PC-3 (cell line): ENCODE measurements around the gene RERE. TPM values are rescaled to one million over a fixed set of nuclear protein-coding genes. Genes with fewer than 3 reads are reported as not detected.

Source experiments
- ATAC-seq: fragments of 200-7000 bp; cut with Tn5 transposase; 2 replicates; pipeline ENCODE4 v1.9.1; 2020; ENCODE audit warnings: mild to moderate bottlenecking, moderate library complexity
- BruUV-seq: library from RNA; stranded (reverse); fragments of 400-500 nt; replicated peaks from 2 replicates; lab custom pipeline; 2021; lab: Mats Ljungman, UMichigan
- CTCF ChIA-PET: fragments of 300-600 bp; sonication (Branson Sonifier 250); formaldehyde crosslinking; loops from one replicate; lab custom pipeline; 2022; ENCODE audit warnings: antibody characterized with exemption; lab: Charles Lee
- POLR2A ChIA-PET: fragments of 300-600 bp; sonication (Branson Sonifier 250); formaldehyde crosslinking; loops from one replicate; lab custom pipeline; 2022; ENCODE audit warnings: antibody characterized with exemption; ENCODE audit not compliant: unreplicated experiment; lab: Charles Lee
- DNase-seq: peaks from one replicate; pipeline ENCODE4 v3.0.0-alpha.2; 2015
- H2AFZ ChIP-seq: fragments of 300-600 bp; sonication (generic); 2 replicates; pipeline ENCODE4 v1.6.0; 2016; ENCODE audit warnings: antibody characterized with exemption, low read length
- H3F3A ChIP-seq: fragments of 300-600 bp; sonication (generic); one replicate; pipeline ENCODE4 v1.6.0; 2017; ENCODE audit warnings: antibody characterized with exemption, low read length, control low read depth, mild to moderate bottlenecking; ENCODE audit not compliant: unreplicated experiment
- H3K27ac ChIP-seq: fragments of 300-600 bp; sonication (generic); 2 replicates; pipeline ENCODE4 v1.5.1; 2016; ENCODE audit warnings: mild to moderate bottlenecking, low read length
- H3K27me3 ChIP-seq: fragments of 300-600 bp; sonication (generic); 2 replicates; pipeline ENCODE4 v1.6.1; 2016; ENCODE audit warnings: low read length, mixed read lengths
- H3K36me3 ChIP-seq: fragments of 300-600 bp; sonication (generic); 2 replicates; pipeline ENCODE4 v1.6.1; 2016; ENCODE audit warnings: low read depth, mixed run types, low read length, mixed read lengths
- H3K4me1 ChIP-seq: fragments of 300-600 bp; sonication (generic); 2 replicates; pipeline ENCODE4 v1.5.1; 2016; ENCODE audit warnings: low read length; ENCODE audit not compliant: insufficient read depth
- H3K4me2 ChIP-seq: fragments of 300-600 bp; sonication (generic); 2 replicates; pipeline ENCODE4 v1.6.0; 2016; ENCODE audit warnings: low read length
- H3K4me3 ChIP-seq: fragments of 300-600 bp; sonication (generic); 2 replicates; pipeline ENCODE4 v1.5.1; 2016; ENCODE audit warnings: mild to moderate bottlenecking, low read length, mixed read lengths
- H3K79me2 ChIP-seq: fragments of 300-600 bp; sonication (generic); 2 replicates; pipeline ENCODE4 v1.6.1; 2017; ENCODE audit warnings: low read length, mixed read lengths
- H3K9ac ChIP-seq: fragments of 300-600 bp; sonication (generic); 2 replicates; pipeline ENCODE4 v1.6.0; 2016; ENCODE audit warnings: mild to moderate bottlenecking, low read length
- H3K9me2 ChIP-seq: fragments of 300-600 bp; sonication (generic); replicated peaks from 2 replicates; pipeline ENCODE4 v1.6.1; 2016; ENCODE audit warnings: mixed run types, low read length, mixed read lengths
- H3K9me3 ChIP-seq: fragments of 300-600 bp; sonication (generic); 2 replicates; pipeline ENCODE4 v1.6.1; 2016; ENCODE audit warnings: low read length, mixed read lengths
- H4K20me1 ChIP-seq: fragments of 300-600 bp; sonication (generic); 2 replicates; pipeline ENCODE4 v1.6.1; 2016; ENCODE audit warnings: low read length, mixed read lengths
- CTCF ChIP-seq: fragments of 300-600 bp; sonication (generic); conservative IDR thresholded peaks from 2 replicates; pipeline ENCODE4 v1.5.1; 2017; ENCODE audit warnings: antibody characterized with exemption, low read depth, mild to moderate bottlenecking, low read length
- EZH2 ChIP-seq: fragments of 300-600 bp; sonication (generic); IDR thresholded peaks from one replicate; pipeline ENCODE4 v1.6.1; 2017; ENCODE audit warnings: antibody characterized with exemption, mild to moderate bottlenecking, low read length; ENCODE audit not compliant: unreplicated experiment
- EZH2phosphoT487 ChIP-seq: fragments of 300-600 bp; sonication (generic); IDR thresholded peaks from 2 replicates; pipeline ENCODE4 v1.6.1; 2018; ENCODE audit warnings: mild to moderate bottlenecking, antibody characterized with exemption, low read length, borderline replicate concordance
- intact Hi-C: fragments of 100-400 bp; cut with micrococcal nuclease; formaldehyde crosslinking; loops from 2 replicates; pipeline ENCODE4 v1.9.0; 2023
- total RNA-seq: library from RNA; depleted of rRNA; stranded (reverse); fragments of >200 nt; gene quantifications from 2 replicates; pipeline ENCODE4 v1.2.3, GENCODE V29; 2014

The RERE gene
- total RNA-seq, 1 experiment from 2014 or later: 24.2 TPM

DNA sequence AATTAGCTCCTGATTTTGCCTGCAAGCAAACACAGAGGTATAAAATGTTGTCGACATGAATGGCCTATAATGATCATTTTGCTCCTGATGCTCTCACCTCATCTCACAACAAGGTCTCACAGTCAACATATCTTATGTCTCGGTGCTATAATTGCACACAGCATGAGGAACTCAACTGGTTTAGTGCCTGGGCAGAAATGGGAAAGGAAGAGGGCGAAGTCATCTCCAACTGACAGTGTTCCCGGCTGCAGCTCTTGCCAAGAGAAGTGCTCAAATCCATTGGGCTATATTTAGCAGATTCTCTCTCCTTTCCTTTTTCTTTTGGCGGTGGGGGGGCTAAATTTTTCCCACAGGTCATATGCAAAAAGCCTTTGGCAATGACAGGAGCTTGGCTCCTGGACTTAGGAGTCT, 446.5 kb downstream of the RERE start:
- Histone ChIP-seq H3K9ac (no peak overlapping the region), H3K9me2 (no peaks in the 10 kb centered on the region), H3F3A (no peaks in the 10 kb centered on the region), H3K4me2 (no peak overlapping the region), H2AFZ (no peak overlapping the region), H4K20me1 (no peaks in the 10 kb centered on the region), H3K4me3 (no peak overlapping the region), H3K9me3 (no peaks in the 10 kb centered on the region), H3K79me2 (0 out of 2 replicates have a peak, but pooled peaks cover 3% of the 10 kb centered on the region), H3K27me3 (no peaks in the 10 kb centered on the region), H3K27ac (no peak overlapping the region), H3K4me1 (peaks cover 9% of the 10 kb centered on the region), H3K36me3 (peaks cover 5% of the 10 kb centered on the region; the same call in 1 of the 2 replicates)
- ATAC-seq: no peak
- no peak for TF ChIP-seq EZH2phosphoT487
- TF ChIP-seq EZH2: no peak
- no peak for TF ChIP-seq CTCF
- intact Hi-C loops: no loop called here
- DNase-seq: no peak
- BruUV-seq: no TSS peak
- POLR2A ChIA-PET: no interaction called here
- CTCF ChIA-PET: no interaction called here

DNA sequence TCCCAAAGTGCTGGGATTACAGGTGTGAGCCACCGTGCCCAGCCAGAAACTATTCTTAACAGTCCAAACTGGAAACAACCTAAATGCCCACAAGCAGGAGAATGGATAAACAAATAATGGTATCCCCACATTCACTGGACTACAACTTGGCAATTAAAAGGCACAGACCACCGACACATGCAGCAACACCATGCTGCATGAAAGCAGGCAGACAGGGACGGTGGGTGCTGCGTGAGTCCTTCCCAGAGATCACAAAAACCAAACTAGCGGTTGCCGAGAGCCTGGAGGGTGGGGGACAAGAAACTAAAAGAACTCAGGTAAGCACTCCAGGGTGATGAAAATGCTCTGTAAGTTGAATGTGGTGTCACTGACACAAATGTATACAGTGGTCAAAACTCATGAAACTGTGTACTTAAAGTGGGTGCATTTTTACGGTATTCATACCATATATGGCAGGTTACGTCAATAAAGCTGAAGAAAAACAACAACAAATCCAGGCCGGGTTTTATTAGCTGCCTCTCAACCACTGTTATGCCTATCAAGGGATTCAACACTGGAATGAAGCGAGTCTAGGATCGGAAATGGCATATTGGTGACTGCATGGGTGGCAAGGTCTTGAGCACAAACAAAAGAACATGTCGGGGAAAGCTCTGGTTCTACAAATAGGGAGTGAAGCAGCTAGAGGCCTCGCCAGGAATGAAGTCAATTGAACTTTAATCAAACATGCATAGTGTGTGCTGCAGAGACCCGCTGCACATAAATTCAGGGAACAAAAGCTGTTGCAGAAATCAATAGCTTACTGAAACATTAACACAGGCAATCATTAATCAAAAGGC, 447.2 kb downstream of the RERE start:
- ChIA-PET POLR2A (no interaction called here), CTCF (no interaction called here)
- BruUV-seq: no TSS peak
- Histone ChIP-seq H2AFZ (no peak overlapping the region), H3K9me2 (no peaks in the 10 kb centered on the region), H3K4me1 (peaks cover 9% of the 10 kb centered on the region), H3K27ac (no peak overlapping the region), H3K9ac (no peak overlapping the region), H4K20me1 (no peaks in the 10 kb centered on the region), H3K9me3 (no peaks in the 10 kb centered on the region), H3K4me2 (no peak overlapping the region), H3K79me2 (0 out of 2 replicates have a peak, but pooled peaks cover 3% of the 10 kb centered on the region), H3K4me3 (no peak overlapping the region), H3K27me3 (no peaks in the 10 kb centered on the region), H3F3A (no peaks in the 10 kb centered on the region), H3K36me3 (peaks cover 5% of the 10 kb centered on the region; the same call in 1 of the 2 replicates)
- DNase-seq (no peak), ATAC-seq (no peak)
- TF ChIP-seq EZH2 (no peak), CTCF (no peak), EZH2phosphoT487 (no peak)
- intact Hi-C loops: no loop called here
